ENCODE data around the gene KLRD1.

DNA sequence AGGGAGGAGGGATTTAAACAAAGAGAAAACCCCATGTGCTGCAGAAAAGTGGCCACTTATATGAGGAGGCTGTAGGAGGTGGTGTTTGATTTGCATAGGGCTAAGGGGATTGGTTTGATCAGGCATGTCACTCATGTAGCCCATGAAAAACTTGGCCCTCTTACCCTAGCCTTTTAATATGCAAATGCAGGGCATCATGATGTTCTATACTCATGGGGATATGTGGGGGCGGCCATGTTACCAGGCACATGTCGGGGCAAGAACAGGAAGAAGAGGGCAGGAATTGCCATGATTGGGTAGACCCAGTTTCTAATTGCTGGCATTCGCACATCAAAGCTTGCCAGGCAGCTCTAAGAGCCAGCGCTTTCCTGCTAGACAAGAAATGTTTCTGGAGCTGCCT lies 53.4 kb downstream of the KLRD1 start:
- TF ChIP-seq, protein P1, sequence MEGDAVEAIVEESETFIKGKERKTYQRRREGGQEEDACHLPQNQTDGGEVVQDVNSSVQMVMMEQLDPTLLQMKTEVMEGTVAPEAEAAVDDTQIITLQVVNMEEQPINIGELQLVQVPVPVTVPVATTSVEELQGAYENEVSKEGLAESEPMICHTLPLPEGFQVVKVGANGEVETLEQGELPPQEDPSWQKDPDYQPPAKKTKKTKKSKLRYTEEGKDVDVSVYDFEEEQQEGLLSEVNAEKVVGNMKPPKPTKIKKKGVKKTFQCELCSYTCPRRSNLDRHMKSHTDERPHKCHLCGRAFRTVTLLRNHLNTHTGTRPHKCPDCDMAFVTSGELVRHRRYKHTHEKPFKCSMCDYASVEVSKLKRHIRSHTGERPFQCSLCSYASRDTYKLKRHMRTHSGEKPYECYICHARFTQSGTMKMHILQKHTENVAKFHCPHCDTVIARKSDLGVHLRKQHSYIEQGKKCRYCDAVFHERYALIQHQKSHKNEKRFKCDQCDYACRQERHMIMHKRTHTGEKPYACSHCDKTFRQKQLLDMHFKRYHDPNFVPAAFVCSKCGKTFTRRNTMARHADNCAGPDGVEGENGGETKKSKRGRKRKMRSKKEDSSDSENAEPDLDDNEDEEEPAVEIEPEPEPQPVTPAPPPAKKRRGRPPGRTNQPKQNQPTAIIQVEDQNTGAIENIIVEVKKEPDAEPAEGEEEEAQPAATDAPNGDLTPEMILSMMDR (IDR thresholded peaks at IDR 0.05) = no peak
- TF ChIP-seq EP300 (IDR thresholded peaks at IDR 0.05) (no peak), POLR2AphosphoS5 (IDR thresholded peaks at IDR 0.05) (no peak), POLR2A (IDR thresholded peaks at IDR 0.05) (no peak)
